RWPE1 (cell line): ENCODE data around the gene SLIT3.

Experiments used
- CTCF ChIA-PET: fragments of 350-600 bp; sonication (Branson Sonifier 250); formaldehyde crosslinking; extraction: SDS; loops from one replicate; lab custom pipeline; 2021; lab: Yijun Ruan, JAX
- POLR2A ChIA-PET: fragments of 400-600 bp; formaldehyde crosslinking; extraction: SDS; loops from one replicate; lab custom pipeline; 2020; ENCODE audit warnings: antibody characterized with exemption; ENCODE audit not compliant: low non-redundant PET; lab: Yijun Ruan, JAX
- DNase-seq: peaks from one replicate; pipeline ENCODE4 v3.0.0; 2012; ENCODE audit warnings: low spot score
- H3K27ac ChIP-seq: fragments of 450-650 bp; 2 replicates; pipeline ENCODE4 v1.5.1; 2017
- TF ChIP-seq, protein P1 (sequence below): fragments of 450-650 bp; conservative IDR thresholded peaks from 2 replicates; pipeline ENCODE4 v1.5.1; 2017; ENCODE audit warnings: low read depth, mild to moderate bottlenecking

SLIT3 gene

DNA sequence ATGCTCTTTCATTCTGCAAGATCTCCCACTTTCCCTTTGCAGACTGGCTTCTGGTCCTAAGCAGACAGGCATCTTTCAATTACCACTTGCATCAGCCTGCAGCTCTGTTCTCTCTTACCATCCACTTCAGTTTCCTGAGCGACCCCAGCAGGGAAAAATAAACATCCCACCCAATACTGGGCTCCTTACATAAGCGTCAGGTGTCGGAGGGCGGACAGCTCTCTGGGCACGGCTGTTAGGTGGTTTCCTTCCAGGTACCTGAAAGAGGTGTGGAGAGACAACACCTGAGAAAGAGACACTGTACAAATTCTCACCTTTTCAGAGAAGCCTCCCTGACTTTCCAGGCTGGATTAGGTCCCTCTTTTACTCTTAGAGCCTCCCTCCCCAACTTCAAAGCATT lies 576.7 kb downstream of the SLIT3 start:
- CTCF ChIA-PET: no interaction called here
- no peak for DNase-seq
- TF ChIP-seq, protein P1, sequence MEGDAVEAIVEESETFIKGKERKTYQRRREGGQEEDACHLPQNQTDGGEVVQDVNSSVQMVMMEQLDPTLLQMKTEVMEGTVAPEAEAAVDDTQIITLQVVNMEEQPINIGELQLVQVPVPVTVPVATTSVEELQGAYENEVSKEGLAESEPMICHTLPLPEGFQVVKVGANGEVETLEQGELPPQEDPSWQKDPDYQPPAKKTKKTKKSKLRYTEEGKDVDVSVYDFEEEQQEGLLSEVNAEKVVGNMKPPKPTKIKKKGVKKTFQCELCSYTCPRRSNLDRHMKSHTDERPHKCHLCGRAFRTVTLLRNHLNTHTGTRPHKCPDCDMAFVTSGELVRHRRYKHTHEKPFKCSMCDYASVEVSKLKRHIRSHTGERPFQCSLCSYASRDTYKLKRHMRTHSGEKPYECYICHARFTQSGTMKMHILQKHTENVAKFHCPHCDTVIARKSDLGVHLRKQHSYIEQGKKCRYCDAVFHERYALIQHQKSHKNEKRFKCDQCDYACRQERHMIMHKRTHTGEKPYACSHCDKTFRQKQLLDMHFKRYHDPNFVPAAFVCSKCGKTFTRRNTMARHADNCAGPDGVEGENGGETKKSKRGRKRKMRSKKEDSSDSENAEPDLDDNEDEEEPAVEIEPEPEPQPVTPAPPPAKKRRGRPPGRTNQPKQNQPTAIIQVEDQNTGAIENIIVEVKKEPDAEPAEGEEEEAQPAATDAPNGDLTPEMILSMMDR: no peak
- H3K27ac ChIP-seq: no peak overlapping the region
- POLR2A ChIA-PET: no interaction called here

DNA sequence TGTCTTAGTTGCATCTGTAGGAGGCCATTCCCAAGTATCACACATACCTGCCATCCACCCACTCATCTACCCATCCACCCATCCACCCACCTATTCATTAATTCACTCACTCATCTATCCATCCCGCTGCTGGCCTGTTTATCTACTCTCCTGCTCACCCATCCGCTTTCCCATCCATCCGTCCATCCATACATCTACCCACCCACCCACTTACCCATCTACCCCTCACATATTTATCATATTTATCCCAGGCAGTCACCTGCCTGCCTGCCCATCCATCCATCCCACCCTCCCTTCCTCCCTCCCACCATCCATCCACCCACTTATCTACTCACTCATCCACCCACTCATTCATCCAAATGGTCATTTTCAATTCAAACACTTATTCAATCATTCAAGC lies 577.9 kb downstream of the SLIT3 start:
- POLR2A ChIA-PET: no interaction called here
- DNase-seq: no peak
- H3K27ac ChIP-seq: no peak overlapping the region
- TF ChIP-seq, protein P1: no peak
- CTCF ChIA-PET: no interaction called here

DNA sequence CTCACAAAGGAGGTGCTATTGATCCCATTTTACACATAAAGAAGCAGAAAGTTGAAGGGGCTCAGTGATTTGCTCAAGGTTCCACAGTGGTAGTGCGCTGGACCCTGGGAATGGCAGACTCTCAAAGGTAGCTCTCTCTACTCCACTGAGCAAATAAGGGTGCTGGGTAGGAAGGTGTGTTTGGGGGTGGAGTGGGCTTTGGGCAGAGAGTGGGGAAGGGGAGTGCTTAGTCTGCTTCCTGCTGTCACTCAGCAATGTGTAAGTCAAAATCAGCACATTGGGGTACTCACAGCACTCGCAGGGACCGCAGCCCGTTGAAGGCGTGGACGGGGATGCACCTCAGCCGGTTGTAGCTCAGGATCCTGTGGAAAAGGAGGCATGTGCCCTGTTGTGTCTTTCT lies 579.0 kb downstream of the SLIT3 start:
- DNase-seq: no peak
- TF ChIP-seq, protein P1: no peak
- ChIA-PET CTCF (interaction anchor here (0.8 kb wide), 1 partner anchor 18 kb away, joined by 6 read pairs; no protein-coding TSS in a partner anchor), POLR2A (no interaction called here)
- H3K27ac ChIP-seq: no peak overlapping the region

DNA sequence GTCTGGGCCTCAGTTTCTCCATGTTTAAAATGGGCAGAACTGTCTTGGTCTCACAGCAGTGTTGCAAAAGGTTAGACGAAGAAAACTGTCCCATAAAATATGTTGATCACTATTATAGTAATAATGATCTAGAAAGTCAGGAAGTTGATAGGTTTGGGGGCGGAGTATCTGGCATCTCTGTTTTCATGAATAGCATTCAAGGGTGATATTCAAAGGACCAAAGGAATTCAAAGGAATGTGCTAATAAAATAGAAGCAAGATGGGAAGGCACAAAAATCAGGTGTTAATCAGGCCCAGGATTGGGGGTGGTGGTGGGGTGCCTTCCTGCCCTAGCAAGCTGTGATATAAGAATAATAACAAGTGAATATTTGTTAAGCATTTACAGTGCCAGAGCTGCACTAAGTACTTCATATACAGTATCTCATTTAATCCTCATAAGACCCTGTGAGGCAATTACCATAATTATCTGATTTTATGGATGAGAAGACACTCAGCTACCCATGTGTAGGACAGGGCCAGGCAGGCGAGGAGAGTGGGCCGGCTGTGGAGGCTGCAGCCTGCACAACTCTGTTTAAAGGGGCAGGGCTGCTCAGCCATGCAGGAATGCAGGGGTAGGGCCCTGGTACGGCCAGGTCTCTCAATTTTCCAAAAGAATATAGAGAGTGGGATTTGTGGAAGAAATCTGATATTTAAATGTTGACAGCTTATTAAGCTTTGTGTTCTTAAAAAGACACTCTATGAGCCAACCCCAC lies 579.8 kb downstream of the SLIT3 start:
- POLR2A ChIA-PET: no interaction called here
- H3K27ac ChIP-seq: no peak overlapping the region
- DNase-seq: no peak
- CTCF ChIA-PET: interaction anchor here (0.5 to 0.8 kb wide), 2 partner anchors 19 to 468 kb away, joined by 3 to 6 read pairs; no protein-coding TSS in a partner anchor
- TF ChIP-seq, protein P1: no peak

DNA sequence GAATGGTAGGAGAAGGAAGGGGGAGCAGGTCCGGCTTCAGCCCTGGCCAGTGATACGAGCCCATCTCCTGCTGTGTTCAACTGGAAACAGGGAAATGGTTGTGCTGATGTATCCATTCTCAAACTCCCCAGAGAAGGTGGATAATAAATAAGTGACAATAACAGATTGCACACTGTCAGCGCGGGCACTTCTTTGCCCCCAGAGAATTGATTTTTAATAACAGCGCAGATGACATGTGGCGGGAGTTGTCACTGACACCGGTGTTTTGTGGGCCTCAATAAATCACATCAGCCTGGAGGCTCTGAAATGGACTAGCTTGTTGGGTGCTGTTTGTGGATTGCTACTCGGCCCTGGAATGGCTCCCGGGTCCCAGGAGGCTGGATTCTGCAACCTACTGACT lies 580.4 kb downstream of the SLIT3 start:
- DNase-seq: no peak
- H3K27ac ChIP-seq: no peak overlapping the region
- TF ChIP-seq, protein P1: no peak
- POLR2A ChIA-PET: no interaction called here
- CTCF ChIA-PET: no interaction called here

DNA sequence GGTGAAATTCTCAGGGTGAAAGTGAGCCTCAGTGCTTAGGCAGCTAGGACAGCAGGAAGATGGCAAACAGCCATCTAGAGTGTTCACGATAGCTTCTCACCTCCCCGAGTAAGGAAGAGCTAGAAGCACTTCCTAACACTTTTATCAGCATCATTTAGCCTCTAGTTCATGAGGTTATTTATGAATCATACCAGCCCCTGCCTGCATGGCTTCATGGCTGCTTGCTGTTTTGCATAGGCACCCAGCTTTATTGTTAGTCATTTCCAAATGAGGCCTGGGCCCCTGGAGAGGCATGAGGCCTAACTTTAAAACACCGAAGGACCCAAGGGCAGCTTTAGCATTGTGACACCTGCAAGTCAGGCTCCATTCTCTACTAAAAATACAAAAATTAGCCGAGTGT lies 586.9 kb downstream of the SLIT3 start:
- no peak overlapping the region for H3K27ac ChIP-seq
- POLR2A ChIA-PET: no interaction called here
- TF ChIP-seq, protein P1: no peak
- no peak for DNase-seq
- CTCF ChIA-PET: interaction anchor here (0.5 kb wide), 2 partner anchors 73 to 765 kb away, joined by 3 to 4 read pairs; no protein-coding TSS in a partner anchor
